ENCODE data around the gene DGKQ.

DGKQ gene

GRCh38 chr4:960140-960635 is 13.2 kb downstream of the DGKQ start:
- TF ChIP-seq CTCF (IDR thresholded peaks at IDR 0.05; ENCODE audit: insufficient read depth, low read length, missing control alignments) = no peak
- DNase-seq (ENCODE audit: low read depth, low spot score) = no peak
- CTCF ChIA-PET = no interaction called here
- H3K4me3 ChIP-seq (ENCODE audit: low read depth, low read length) = no peak overlapping the region
- POLR2A ChIA-PET = no interaction called here

- DNase-seq (ENCODE audit: low read depth, low spot score) = no peak
- no peak overlapping the region for H3K4me3 ChIP-seq (ENCODE audit: low read depth, low read length)
- ChIA-PET CTCF (no interaction called here), POLR2A (no interaction called here)
- no peak for TF ChIP-seq CTCF (IDR thresholded peaks at IDR 0.05; ENCODE audit: insufficient read depth, low read length, missing control alignments)
These were observed 13.8 kb downstream of the DGKQ start for GRCh38 chr4:959338-960139.

DNA sequence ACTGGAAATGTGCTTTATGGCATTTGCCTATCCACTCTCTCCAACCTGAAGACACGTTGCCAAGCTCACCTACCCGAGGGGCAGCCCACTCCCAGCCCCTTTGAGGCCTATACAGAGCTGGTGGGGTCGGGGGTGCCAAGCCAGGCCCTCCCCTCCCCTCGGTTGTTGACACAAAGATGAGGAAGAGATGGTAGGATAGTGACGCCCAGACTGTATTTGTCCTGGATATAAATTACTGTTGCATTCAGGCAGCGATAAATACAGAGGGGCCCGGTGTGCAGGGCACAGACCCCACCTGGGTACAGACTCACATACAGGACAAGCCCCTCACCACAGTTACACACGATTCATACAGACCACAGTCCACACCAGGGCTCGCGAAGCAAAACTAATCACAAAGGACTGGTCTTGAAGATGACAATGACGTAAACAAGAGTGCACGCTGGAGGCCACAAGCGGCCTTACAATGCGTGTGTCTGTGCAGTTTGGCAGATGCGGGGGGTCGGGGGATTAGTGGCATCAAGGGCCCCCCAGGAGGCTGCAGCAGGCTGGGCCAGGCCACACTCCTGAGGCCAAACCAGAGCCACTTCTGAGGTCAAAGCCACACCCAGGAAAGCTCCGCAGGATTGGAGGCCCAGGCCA is 14.6 kb downstream of the DGKQ start:
- POLR2A ChIA-PET = interaction anchor here (1.2 kb wide), 1 partner anchor 27 kb away, joined by 3 read pairs; the partner anchor contains the start of genes GAK and TMEM175
- CTCF ChIA-PET = no interaction called here
- no peak for DNase-seq (ENCODE audit: low read depth, low spot score)

DNA sequence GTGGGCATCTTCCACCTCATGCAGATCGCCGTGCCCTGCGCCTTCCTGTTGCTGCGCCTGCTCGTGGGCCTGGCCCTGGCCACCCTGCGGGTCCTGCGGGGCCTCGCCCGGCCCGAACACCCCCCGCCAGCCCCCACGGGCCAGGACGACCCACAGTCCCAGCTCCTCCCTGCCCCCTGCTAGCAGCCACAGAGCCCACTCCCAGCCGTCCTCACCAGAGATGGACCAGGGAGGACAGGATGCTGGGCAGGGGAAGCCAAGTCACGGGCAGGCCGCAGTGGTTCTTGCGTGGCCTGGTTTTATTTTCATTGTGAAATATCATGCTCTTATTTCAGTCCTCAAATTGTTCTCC is 15.1 kb downstream of the DGKQ start:
- DNase-seq (ENCODE audit: low read depth, low spot score) = no peak
- H3K4me3 ChIP-seq (ENCODE audit: low read depth, low read length) = no peak overlapping the region
- ChIA-PET CTCF (no interaction called here), POLR2A (interaction anchor here (1.2 kb wide), 1 partner anchor 26 kb away, joined by 3 read pairs; the partner anchor contains the start of genes GAK and TMEM175)
- TF ChIP-seq CTCF (IDR thresholded peaks at IDR 0.05; ENCODE audit: insufficient read depth, low read length, missing control alignments) = no peak

More for the DNA sequence above, 14.6 kb downstream of the DGKQ start:
- H3K4me3 ChIP-seq (ENCODE audit: low read depth, low read length) = no peak overlapping the region
- TF ChIP-seq CTCF (IDR thresholded peaks at IDR 0.05; ENCODE audit: insufficient read depth, low read length, missing control alignments) = no peak

DNA sequence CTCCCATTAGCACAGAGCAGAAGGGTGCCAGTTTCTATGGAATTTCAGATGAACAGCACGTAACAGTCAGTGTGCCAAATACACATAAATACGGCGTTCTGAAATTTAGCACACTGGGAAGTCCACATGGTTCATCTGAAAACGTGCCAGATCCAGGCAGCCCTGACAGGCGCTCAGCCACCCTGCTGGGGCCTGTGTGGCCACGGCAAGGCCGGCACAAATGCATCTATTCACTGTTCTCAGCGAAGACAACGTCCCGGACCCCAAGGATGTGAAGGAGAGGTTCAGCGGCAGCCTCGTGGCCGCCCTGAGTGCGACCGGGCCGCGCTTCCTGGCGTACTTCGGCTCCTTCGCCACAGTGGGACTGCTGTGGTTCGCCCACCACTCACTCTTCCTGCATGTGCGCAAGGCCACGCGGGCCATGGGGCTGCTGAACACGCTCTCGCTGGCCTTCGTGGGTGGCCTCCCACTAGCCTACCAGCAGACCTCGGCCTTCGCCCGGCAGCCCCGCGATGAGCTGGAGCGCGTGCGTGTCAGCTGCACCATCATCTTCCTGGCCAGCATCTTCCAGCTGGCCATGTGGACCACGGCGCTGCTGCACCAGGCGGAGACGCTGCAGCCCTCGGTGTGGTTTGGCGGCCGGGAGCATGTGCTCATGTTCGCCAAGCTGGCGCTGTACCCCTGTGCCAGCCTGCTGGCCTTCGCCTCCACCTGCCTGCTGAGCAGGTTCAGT is 15.6 kb downstream of the DGKQ start:
- no peak for DNase-seq (ENCODE audit: low read depth, low spot score)
- ChIA-PET CTCF (no interaction called here), POLR2A (interaction anchor here (0.6 to 1.2 kb wide), 2 partner anchors 17 to 25 kb away, joined by 3 read pairs; partner anchors contain the start of genes GAK and TMEM175)
- no peak for TF ChIP-seq CTCF (IDR thresholded peaks at IDR 0.05; ENCODE audit: insufficient read depth, low read length, missing control alignments)
- no peak overlapping the region for H3K4me3 ChIP-seq (ENCODE audit: low read depth, low read length)

DNA sequence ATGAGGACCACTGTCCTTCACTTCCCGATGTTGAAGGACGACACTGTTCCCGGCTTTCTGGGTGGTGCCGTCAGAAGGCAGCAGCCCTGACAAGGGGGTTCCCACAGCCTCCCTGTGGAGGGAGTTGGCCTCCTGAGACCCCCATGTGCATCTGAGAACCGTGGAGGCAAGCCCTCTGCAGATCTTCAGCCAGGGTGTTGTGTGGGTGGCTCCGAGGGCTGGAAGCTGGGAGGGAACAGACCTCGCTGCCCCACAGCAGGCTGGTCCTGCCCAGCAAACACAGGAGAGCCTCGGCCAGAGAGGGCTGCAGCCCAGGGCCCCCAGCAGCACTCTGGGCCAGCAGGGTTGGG is 16.2 kb downstream of the DGKQ start:
- TF ChIP-seq CTCF (IDR thresholded peaks at IDR 0.05; ENCODE audit: insufficient read depth, low read length, missing control alignments) = no peak
- DNase-seq (ENCODE audit: low read depth, low spot score) = no peak
- POLR2A ChIA-PET = interaction anchor here (0.6 kb wide), 1 partner anchor 18 kb away, joined by 3 read pairs; no protein-coding TSS in a partner anchor
- CTCF ChIA-PET = no interaction called here
- H3K4me3 ChIP-seq (ENCODE audit: low read depth, low read length) = no peak overlapping the region

Data from AG04449 (cell line).